HT-29 (cell line): ENCODE data around the gene NLRC3. TPM values are rescaled to one million over a fixed set of nuclear protein-coding genes. Genes with fewer than 3 reads are reported as not detected.

Experiments
- DNase-seq: peaks from one replicate; pipeline ENCODE4 v3.0.0-alpha.2; 2015; ENCODE audit warnings: low spot score
- total RNA-seq: library from RNA; depleted of rRNA; stranded (reverse); fragments of >200 nt; shearing (Covaris generic); gene quantifications from 2 replicates; pipeline ENCODE4 v1.2.3, GENCODE V29; 2014

The NLRC3 gene
- total RNA-seq, 1 experiment from 2014 or later, result not detected

- DNase-seq, result no peak
Observed at GRCh38 chr16:3548859-3549258, 28.3 kb downstream of the NLRC3 start.

- DNase-seq, result no peak
Observed at GRCh38 chr16:3548445-3548844, 28.8 kb downstream of the NLRC3 start.

GRCh38 chr16:3546986-3547682 is 30.1 kb downstream of the NLRC3 start:
- no peak for DNase-seq

DNA sequence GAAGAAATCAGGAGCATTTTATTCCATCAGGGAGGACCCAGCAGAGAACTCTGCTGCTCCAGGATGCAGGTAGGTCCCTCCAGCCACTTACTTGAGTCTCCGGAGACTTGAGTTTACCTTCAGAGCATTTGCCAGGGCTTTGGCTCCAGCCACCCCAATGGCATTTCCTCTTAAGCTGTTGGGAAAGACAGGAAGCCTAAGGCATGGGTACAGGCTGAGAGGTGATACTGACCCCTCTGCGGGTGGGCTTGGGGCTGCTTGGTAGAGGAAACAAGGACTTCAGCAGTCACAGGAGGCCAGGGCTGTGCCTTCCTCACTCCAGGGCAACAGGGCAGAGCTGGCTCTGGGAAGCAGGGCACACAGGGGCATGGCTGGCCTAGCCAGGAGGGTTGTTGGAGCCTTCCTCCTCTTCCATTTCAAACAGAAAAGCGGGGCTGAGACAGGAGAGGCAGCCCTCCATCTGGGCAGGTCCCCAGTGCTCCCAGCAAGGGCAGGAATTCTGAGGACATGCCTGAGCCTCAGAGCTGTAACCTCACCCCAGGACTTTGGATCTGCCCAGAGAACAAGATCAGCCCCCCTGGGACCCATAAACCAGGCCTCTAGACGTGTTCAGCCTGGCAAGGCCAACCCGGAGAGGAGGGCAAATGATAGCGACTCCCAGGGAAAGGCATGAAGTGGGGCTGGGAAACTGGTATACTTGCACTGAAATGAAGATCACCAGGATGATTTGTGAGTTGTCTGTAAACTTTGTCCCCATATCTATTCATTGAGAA is 34.4 kb downstream of the NLRC3 start:
- no peak for DNase-seq

- no peak for DNase-seq
Observed at GRCh38 chr16:3541527-3542155, 35.6 kb downstream of the NLRC3 start.

DNA sequence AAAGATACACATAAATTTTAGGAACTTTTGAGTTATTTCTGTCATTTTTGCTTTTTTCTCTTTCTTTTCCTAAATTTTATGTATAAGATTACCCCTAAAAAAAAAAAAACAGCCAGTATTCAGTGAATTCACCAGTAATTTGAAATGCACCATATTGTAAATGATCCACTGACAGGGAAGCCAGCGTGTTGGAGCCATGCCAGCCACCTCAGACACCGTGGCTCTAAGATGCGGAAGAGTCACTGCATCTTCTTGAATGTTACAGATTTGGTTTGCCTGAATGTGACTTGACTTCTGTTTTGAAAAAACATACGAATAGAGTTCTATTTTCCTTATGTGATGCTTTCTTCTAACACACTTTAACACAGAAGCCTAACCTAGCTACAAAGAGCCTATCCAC is 39.0 kb downstream of the NLRC3 start:
- no peak for DNase-seq

DNA sequence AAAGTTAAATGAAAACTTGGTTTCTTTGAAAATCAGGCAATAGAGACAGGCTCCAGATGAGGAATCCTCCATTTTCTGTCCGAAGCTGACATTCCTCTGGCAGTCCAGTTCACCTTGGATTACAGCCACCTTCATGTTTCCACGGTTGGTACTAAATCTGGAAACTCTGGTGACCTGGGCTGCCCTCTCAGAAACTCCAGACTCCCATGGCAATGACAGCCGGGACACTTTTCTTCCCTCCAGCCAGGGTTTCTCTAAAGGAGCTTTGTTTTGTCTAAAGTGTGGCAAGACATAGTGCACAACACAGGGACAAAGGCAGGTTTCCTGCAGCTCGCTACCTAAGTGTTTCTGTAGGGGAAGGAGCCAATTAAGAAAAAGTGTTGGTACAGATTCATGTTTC is 40.4 kb downstream of the NLRC3 start:
- DNase-seq, result no peak

GRCh38 chr16:3536271-3536731 is 40.9 kb downstream of the NLRC3 start:
- no peak for DNase-seq

- DNase-seq, result no peak
Observed at GRCh38 chr16:3534126-3534525, 43.1 kb downstream of the NLRC3 start.

DNA sequence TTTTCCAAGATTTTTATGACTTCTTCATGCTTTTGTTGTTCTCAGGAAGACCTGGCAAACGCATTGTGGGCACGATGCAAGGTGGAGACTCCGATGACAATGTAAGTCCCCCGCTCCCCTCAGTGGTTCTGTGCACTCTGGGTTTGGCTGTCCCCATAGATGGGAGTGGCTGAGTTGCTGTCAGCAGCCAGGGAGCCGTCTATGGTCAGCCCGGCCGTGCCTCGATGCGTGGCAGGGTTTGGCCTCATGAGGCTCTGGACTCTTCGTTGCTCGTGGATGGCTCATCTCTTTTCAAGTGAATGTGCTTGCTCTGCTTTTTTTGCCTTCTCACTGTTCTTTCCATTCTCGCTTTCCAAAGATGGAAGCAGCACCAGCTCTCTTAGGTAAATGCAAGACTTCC is 44.5 kb downstream of the NLRC3 start:
- DNase-seq, result no peak

- DNase-seq, result peak; percentile 32
Observed at GRCh38 chr16:3530371-3530914, 46.8 kb downstream of the NLRC3 start.

GRCh38 chr16:3529175-3529574 is 48.0 kb downstream of the NLRC3 start:
- DNase-seq, result no peak

DNA sequence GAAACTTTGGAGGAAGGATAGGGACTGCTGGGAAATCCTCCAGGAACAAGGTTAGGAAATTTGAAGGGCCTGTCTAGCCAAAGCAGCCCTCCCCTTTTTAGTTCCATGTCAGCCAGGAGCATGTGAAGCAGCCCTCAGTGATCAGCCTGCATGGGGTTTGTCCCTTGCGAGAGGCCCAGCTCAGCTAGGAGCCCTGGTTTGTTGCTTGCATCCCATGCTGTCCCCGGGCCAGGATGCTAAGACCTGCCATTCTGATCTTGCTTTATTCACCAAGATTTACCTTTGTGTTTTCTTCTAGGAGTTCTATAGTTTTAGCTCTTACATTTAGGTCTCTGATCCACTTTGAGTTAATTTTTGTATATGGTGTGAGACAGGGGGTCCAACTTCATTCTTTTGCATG is 48.8 kb downstream of the NLRC3 start:
- DNase-seq, result no peak

DNA sequence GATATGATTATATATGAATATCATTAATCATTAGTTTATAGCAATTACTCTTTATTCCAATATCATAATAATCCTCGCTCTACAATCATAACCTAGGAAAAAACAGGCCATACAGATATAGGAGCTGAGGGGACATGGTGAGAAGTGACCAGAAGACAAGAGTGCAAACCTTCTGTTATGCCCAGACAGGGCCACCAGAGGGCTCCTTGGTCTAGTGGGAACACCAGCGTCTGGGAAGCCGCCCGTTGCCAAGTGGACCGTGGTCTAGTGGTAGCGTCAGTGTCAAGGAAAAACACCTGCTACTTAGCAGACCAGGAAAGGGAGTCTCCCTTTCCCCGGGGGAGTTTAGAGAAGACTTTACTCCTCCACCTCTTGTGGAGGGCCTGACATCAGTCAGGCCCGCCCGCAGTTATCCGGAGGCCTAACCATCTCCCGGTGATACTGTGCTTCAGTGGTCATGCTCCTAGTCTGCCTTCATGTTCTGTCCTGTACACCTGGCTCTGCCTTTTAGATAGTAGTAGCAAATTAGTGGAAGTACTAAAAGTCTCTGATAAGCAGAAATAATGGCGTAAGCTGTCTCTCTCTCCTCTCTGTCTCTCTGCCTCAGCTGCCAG is 49.9 kb downstream of the NLRC3 start:
- peak; percentile 79 for DNase-seq

DNA sequence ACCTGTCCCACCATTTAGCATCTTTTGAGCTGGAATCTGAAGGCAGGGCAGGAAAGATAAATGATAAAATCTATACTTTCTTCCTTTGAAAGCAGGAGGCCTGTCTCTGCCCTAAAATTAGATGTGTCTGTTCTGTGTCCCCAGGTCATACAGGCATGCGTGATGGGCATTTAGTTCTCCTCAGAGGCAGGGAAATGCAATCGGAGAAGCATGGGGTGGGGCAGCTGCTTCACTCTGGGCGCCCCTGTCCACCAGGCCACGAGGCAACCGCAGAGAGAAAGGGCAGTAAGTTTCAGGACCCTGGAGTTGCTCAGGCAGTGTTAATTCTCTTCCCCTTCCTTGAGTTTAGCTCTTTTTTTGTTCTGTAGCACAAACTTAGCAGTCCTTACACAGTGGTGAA is 51.3 kb downstream of the NLRC3 start:
- DNase-seq, result no peak

GRCh38 chr16:3523281-3523680 is 53.9 kb downstream of the NLRC3 start:
- no peak for DNase-seq

DNA sequence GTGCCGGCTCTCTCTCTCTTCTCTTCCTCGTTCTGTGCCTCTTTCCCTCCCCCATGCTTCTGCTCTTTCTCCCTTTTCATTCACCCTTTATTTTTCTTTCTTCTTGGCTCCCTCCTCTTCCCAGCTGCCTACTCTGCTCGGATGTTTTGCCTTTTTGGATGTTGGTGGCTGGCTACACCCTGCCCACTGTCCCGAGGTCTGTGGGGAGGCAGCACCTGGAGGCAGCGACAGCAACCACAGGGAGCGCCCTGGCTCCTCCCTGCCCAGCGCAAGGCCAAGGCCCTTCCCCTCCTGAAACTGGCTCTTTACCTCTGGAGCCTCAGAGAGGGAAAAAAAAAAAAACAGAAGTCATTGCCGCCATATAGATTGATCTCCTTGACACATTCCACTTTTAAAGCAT is 56.4 kb downstream of the NLRC3 start:
- no peak for DNase-seq

GRCh38 chr16:3520413-3520812 is 56.8 kb downstream of the NLRC3 start:
- no peak for DNase-seq

GRCh38 chr16:3519581-3519980 is 57.6 kb downstream of the NLRC3 start:
- no peak for DNase-seq

DNA sequence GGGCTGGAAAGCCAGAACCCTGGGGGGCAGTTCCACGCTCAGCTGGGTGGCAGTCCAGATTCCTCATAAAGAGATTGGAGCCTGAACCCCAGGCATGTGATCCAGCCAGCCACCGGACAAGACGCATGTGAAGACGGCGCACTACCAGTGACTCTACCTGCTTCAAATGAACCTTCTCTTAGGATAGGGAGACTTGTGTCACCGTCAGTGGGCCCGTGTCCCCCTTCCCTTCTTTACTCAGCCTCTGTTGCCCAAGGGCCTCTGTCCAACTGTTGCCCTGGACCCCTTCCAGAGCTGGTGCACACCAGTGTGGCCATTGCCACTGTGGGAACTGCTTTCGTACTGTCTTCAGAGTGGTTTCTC is 58.2 kb downstream of the NLRC3 start:
- DNase-seq, result no peak

DNA sequence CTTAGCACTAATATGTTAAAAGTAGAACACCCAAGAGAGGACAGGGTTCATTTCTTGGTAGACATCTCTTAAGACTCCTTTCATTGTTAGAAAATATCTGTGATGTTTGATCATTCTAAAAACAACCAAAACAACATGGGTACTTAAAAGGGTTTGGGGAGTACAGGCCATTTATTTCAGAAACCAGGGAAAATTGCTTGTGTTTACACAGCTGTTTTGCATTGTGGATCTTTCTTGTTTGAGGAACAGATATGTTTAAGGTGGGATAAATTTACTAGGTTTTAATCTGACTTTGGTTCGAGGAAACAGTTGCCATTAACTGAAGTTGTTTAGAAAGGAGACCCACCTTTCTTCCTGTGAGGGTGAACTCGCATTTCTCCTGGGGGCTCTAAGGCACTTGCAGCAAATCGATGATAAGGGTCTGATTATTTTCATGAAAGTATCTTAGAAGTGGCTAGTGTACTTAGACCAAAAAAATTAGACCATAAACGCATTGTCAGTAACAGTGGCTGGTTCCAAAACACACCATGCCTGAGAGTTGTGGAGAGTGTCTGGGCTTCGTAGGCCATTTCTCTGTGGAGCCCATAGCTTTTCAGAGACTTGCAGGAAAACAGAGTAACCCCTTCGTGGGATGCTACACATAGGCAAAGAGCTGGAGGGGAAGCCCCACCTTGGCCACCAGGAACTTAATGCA is 58.8 kb downstream of the NLRC3 start:
- no peak for DNase-seq
